HG03103 (cell line): Measurements from ENCODE around the gene MEIOSIN.
"Not testable (repeated sequence)": the region's sequence is repeated elsewhere in the genome, so short reads cannot be mapped to it uniquely, and the experiment has no call there.

ENCODE experiments used
- ATAC-seq: cut with Tn5 transposase; IDR thresholded peaks from one replicate; pipeline ENCODE4 v1.9.1; 2021; ENCODE audit warnings: low read depth; ENCODE audit not compliant: unreplicated experiment

Gene MEIOSIN, protein sequence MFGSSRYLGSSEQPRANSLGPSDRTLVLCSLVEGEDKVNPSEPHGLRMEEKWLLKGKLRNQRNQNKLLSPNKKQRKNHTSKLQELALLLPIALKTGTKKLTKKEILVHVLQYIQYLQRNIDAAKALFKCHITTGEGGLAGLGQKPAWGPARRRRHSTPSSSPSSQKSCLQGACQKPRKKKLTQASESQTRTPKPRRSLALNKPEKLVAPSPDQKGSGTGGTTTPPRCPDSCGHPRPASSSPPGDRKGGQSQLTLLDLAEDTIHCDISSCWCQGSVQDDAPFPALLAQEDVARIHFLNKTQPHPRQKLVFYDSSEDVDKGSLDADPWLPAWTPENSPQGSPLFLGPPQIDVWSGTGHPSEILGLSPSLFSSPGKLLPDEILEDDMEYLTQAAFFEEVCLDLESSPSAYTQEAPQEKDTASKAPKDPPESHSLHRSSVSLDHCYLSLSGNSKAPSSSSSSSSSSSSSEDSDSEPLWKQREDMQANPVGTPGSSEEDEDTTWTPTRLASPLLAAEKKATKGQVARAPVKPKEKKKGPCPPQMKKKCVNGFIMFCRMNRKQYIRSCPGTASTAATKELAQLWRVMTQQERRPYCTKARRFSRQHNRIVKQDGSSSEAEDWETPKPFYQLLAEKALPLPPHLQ

DNA sequence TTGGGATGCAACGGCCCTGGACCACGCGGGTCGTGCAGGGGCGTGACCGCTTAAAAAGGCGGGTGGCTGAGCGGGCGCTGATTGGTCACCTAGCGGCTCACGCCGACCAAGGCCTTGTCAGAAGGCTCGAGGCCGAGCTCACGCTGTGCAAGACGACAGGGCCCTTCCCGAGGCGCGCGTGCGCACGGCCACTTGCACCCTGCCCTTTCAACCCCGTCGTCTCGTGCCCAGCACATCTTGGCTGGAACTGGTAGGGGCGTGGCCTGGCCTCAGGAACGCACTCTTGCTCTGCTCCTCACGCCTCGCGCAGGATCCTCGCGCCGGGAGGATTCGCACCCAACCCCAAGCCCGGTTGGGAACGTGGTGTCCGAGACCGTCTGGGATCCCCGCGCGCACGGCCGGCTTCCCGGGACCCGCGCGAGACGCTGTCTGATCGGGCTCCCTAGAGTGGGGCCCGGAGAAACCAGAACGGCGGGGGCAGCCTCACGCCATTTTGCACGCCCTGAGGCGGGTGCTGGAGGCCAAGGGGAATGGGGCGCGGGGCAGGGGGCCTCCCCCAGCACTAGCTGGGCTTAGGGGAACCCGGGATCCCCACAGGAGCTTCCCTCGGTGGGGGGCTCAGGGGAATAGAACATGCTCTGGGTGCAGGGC lies at the start of gene MEIOSIN:
MEIOSIN (plus strand) TSS at position 280 of the 651 bp plus-strand sequence. CDS start 1,938 bp downstream, outside the sequence.
- no peak for ATAC-seq

DNA sequence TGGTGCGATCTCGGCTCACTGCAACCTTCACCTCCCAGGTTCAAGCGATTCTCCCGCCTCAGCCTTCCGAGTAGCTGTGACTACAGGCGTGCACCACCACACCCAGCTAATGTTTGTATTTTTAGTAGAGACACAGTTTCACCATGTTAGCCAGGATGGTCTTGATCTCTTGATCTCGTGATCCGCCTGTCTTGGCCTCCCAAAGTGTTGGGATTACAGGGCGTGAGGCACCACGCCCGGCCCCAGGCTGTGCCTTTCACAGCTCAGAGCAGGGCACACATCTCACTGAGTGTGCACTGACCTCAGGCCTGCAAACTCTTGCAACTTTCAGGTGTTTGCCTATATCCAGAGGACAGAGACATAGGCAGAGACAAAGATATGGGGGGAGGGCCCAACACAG lies 48.2 kb upstream of the MEIOSIN start:
- ATAC-seq: not testable (repeated sequence)

DNA sequence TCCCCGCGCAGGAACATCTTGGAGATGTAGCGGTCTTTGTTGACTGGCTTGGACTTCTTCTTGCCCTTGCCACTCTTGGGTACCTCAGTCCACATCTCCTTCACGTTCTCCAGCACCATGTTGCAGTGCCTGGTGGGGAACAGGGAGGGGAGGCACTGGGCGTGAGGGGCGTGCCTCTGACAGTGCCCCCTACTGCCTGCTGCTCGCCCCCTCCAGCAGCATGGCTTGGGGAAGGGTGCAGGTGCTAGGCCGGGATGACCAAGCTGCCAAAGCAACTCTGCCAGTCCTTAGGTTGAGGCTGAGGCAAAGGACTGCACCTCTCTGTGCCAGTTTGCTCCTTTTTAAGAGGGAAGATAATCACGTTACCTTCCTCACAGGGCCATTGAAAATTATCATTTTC lies 45.6 kb upstream of the MEIOSIN start:
- no peak for ATAC-seq

DNA sequence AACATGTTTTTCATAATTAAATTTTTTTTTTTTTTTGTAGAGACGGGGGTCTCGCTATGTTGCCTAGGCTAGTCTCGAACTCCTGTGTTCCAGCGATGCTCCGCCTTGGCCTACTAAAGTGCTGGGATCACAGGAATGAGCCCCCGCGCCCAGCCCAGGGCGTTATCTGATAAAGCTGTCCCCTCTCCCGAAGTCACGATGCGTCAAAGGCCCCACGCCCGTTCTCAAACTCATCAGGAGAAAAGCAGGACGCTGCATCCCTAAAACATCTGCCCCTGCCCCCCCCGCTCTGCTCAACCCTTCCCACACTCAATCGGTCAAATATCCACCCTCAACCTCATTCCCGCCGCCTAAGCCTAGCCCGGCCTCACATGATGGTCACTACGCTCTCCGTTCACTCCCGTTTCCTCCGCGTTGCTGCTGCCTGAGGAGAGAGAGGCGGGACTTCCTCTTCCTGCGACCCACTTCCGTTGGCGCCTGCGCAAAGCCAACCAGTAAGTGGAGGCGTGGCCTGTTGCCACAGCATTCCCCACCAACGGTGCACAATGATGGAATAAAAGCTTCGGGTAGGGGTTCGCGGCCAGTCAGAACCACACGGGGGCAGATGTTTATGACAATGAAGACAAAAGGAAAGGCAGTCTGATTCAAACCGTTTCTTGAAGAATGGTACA lies 41.6 kb upstream of the MEIOSIN start, which contains the start of gene SNRPD2:
SNRPD2 (minus strand) TSS at position 438 of the 671 bp plus-strand sequence; CDS start at position 373, 65 bp downstream.
- peak; percentile 36 for ATAC-seq

GRCh38 chr19:45692187-45693105 lies 40.8 kb upstream of the MEIOSIN start, which contains the start of gene QPCTL:
Gene QPCTL (plus strand): TSS chr19:45692666. CDS start chr19:45692704, 38 bp downstream.
- peak; percentile 76 for ATAC-seq

- no peak for ATAC-seq
These were observed 40.0 kb upstream of the MEIOSIN start for GRCh38 chr19:45693106-45693788.

DNA sequence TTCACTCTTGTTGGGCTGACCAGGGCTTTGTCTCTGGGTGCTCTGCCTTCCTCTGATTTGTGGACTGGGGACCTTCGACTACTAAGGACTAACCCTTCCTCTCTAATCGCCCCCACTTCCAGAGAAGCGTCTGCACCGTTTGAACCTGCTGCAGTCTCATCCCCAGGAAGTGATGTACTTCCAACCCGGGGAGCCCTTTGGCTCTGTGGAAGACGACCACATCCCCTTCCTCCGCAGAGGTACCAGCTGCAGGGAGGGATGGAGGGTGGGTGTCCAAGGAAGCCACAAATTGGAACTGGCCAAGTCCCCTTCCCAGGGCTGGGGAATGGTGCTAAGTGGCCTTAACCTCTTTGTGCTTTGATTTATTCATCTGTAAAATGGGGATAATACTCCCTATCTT lies 31.6 kb upstream of the MEIOSIN start:
- no peak for ATAC-seq

- no peak for ATAC-seq
These were observed 28.1 kb upstream of the MEIOSIN start for GRCh38 chr19:45705115-45705514.

DNA sequence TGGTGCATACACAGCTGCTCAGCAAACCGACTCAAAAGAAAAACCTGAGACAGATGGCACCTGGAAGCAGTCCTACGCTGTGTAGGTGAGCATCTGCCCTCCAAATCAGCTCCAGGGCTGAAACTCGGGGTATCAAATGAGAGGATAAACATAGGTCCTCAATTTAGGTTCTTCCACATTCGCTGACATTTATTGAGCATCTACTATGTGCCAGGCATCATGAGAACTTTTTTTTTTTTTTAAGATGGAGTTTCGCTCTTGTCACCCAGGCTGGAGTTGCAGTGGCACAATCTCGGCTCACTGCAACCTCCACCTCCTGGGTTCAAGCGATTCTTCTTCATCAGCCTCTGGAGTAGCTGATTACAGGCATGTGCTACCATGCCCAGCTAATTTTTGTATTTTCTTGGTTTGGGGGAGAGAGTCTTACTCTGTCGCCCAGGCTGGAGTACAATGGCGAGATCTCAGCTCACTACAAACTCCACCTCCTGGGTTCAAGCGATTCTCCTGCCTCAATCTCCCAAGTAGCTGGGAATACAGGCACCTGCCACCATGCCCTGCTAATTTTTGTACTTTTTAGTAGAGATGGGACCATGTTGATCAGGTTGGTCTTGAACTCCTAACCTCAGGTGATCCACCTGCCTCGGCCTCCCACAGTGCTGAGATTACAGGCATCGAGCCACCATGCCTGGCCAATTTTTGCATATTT lies 27.4 kb upstream of the MEIOSIN start:
- no peak for ATAC-seq

- ATAC-seq: no peak
These were observed 22.7 kb upstream of the MEIOSIN start for GRCh38 chr19:45710356-45711130.

DNA sequence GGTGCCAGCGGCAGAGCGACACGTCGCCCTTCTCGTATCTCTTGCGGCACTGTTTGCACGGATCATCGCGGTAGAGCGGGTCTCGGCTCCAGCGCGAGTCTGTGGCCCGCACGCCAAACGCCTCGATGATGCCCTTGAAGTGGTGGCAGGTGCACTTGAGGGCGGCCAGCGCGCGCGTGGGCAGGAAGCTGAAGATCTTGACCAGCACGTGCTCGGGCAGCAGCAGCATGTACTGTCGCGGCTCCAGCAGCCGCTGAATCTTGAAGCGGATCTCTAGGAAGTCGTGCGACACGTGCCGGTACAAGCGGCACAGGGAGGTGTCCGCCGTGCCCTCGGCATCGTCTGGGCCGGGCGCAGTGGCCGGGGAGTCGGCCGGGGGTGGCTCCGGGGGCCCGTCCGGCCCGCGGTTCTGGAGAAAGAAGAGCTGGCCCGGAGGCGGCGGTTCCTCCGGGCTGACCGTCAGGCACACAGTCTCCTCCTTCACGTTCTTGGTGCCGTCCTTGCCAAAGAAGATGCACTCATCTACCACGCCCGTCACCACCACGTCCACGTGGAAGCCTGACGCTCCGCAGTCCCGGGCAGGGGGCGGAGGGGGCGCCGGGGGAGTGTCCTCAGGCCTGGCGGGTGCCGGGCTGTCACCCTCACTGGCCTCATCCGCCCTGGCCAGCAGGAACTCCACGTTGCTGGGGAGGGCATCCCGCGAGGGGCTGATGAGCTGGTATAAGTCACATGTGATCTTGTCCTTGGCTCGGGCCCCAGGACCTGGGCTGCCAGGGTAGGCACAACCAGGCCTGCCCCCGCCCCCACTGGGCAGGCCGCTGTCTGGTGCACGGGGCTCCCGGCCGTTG lies 21.2 kb upstream of the MEIOSIN start:
- ATAC-seq: no peak

- ATAC-seq: no peak
These were observed 20.6 kb upstream of the MEIOSIN start for GRCh38 chr19:45712699-45713067.

DNA sequence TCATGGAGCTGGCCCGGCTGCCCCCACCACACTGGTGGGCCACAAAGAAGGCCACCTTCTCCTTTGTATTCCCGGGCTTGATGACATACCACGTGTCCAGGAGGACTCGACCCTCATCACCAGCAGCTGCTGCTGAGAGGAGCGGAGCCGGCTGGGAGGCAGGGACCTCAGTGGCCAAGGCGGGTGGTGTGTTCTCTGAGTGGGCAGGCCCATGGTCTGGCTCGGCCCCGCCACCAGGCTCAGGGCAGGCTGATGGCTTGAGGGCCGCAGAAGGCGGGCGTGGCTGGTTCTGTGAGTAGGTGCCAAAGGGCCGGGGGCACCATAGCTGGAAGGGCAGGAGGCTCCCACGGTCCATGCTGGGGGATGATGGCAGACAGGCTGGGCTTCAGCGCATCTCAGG lies 20.1 kb upstream of the MEIOSIN start:
- ATAC-seq: no peak

GRCh38 chr19:45715139-45715538 lies 18.1 kb upstream of the MEIOSIN start:
- no peak for ATAC-seq

DNA sequence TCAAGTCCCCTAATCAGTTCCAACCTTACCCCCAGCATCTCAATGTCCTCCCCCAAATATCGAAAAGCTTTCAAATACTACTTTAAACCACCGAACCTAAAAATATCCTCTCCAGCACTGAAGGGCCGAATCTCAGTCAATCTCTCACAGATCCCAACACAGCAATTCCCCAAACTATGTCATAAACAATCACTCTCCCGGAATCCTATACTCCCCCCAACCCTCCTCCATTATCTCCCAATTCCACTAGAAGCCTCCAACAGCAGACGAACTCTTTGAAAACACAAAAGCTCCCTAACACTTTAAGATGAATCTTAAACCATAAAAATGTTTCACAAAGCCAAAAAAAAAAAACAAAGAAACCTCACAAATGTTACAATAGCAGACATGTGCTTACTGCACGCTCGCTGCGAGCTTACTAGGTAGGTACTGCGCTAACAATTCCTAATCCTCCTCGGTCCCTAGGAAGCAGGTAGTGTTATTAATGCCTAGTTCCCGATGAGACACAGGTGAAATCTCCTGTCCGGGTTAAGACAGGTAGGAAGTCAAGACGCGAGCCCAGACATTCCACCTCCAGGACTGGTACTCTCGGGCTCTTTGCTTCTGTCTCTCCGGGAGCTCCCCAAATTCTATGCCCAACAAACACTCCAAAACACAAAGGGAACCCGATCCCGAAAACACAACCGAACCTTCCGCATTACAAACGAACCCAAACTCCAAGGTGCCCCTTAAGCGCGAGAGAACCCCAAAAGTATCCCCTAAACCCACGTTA lies 16.7 kb upstream of the MEIOSIN start:
- no peak for ATAC-seq
